Neural progenitor cell (in vitro differentiated cells): ENCODE results near the gene CRLF1. TPM values are rescaled to one million over a fixed set of nuclear protein-coding genes. Genes with fewer than 3 reads are reported as not detected.

Experiments
- DNase-seq: peaks from one replicate; pipeline ENCODE4 v3.0.0-alpha.2; 2016; ENCODE audit warnings: low spot score
- H2AFZ ChIP-seq: fragments of 200-600 bp; sonication (generic); replicated peaks from 2 replicates; pipeline ENCODE4 v1.6.1; 2016; ENCODE audit warnings: antibody characterized with exemption
- H3F3A ChIP-seq: fragments of 200-600 bp; sonication (generic); 2 replicates; pipeline ENCODE4 v1.6.1; 2016; ENCODE audit warnings: antibody characterized with exemption, low read depth
- H3K27ac ChIP-seq: fragments of 200-600 bp; sonication (generic); 2 replicates; pipeline ENCODE4 v1.5.1; 2016; ENCODE audit warnings: mild to moderate bottlenecking
- H3K27me3 ChIP-seq: fragments of 200-600 bp; sonication (generic); 2 replicates; pipeline ENCODE4 v1.6.1; 2016; ENCODE audit warnings: mild to moderate bottlenecking, moderate library complexity
- H3K36me3 ChIP-seq: fragments of 200-600 bp; sonication (generic); 2 replicates; pipeline ENCODE4 v1.5.1; 2016
- H3K4me1 ChIP-seq: fragments of 200-600 bp; sonication (generic); 2 replicates; pipeline ENCODE4 v1.6.1; 2016; ENCODE audit warnings: mixed run types
- H3K4me2 ChIP-seq: fragments of 200-600 bp; sonication (generic); 2 replicates; pipeline ENCODE4 v1.6.1; 2016
- H3K4me3 ChIP-seq: fragments of 200-600 bp; sonication (generic); 2 replicates; pipeline ENCODE4 v1.5.1; 2016
- H3K79me2 ChIP-seq: fragments of 200-600 bp; sonication (generic); 2 replicates; pipeline ENCODE4 v1.6.1; 2016; ENCODE audit warnings: low read depth
- H3K9ac ChIP-seq: fragments of 200-600 bp; sonication (generic); 2 replicates; pipeline ENCODE4 v1.6.1; 2016
- H3K9me3 ChIP-seq: fragments of 200-600 bp; sonication (generic); 2 replicates; pipeline ENCODE4 v1.5.1; 2016; ENCODE audit warnings: low read depth
- H4K20me1 ChIP-seq: fragments of 200-600 bp; sonication (generic); 2 replicates; pipeline ENCODE4 v1.6.1; 2016; ENCODE audit warnings: low read depth
- H3K27ac Mint-ChIP-seq: 3 replicates; pipeline ENCODE4 v1.8.0; 2021; ENCODE audit warnings: mixed read lengths
- H3K27me3 Mint-ChIP-seq: 2 replicates; pipeline ENCODE4 v1.8.0; 2022; ENCODE audit warnings: low read depth, mild to moderate bottlenecking, inconsistent platforms, moderate library complexity, mixed read lengths; ENCODE audit not compliant: insufficient read depth
- H3K36me3 Mint-ChIP-seq: 3 replicates; pipeline ENCODE4 v1.8.0; 2021; ENCODE audit warnings: mixed read lengths
- H3K4me1 Mint-ChIP-seq: 3 replicates; pipeline ENCODE4 v1.8.0; 2021; ENCODE audit warnings: mixed read lengths
- H3K4me3 Mint-ChIP-seq: 3 replicates; pipeline ENCODE4 v1.8.0; 2021; ENCODE audit warnings: mild to moderate bottlenecking, moderate library complexity, mixed read lengths
- H3K9me3 Mint-ChIP-seq: 3 replicates; pipeline ENCODE4 v1.8.0; 2020; ENCODE audit warnings: mixed read lengths
- EZH2 ChIP-seq: fragments of 200-600 bp; sonication (generic); IDR thresholded peaks from 2 replicates; pipeline ENCODE4 v1.6.1; 2017; ENCODE audit warnings: antibody characterized with exemption, mild to moderate bottlenecking, moderate library complexity
- EZH2phosphoT487 ChIP-seq: fragments of 200-600 bp; sonication (generic); IDR thresholded peaks from 2 replicates; pipeline ENCODE4 v1.6.1; 2017; ENCODE audit warnings: antibody characterized with exemption
- total RNA-seq: library from RNA; depleted of rRNA; stranded (reverse); fragments of >200 nt; gene quantifications from 2 replicates; pipeline ENCODE4 v1.2.3, GENCODE V29; 2015; ENCODE audit warnings: low replicate concordance
- TF ChIP-seq, protein P1 (sequence below): fragments of 200-600 bp; sonication (generic); IDR thresholded peaks from 2 replicates; pipeline ENCODE4 v1.5.1; 2017; ENCODE audit warnings: antibody characterized with exemption, mild to moderate bottlenecking

Gene CRLF1, protein sequence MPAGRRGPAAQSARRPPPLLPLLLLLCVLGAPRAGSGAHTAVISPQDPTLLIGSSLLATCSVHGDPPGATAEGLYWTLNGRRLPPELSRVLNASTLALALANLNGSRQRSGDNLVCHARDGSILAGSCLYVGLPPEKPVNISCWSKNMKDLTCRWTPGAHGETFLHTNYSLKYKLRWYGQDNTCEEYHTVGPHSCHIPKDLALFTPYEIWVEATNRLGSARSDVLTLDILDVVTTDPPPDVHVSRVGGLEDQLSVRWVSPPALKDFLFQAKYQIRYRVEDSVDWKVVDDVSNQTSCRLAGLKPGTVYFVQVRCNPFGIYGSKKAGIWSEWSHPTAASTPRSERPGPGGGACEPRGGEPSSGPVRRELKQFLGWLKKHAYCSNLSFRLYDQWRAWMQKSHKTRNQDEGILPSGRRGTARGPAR
- 0.84 TPM in 1 of 2 replicates, not detected in the other for total RNA-seq

DNA sequence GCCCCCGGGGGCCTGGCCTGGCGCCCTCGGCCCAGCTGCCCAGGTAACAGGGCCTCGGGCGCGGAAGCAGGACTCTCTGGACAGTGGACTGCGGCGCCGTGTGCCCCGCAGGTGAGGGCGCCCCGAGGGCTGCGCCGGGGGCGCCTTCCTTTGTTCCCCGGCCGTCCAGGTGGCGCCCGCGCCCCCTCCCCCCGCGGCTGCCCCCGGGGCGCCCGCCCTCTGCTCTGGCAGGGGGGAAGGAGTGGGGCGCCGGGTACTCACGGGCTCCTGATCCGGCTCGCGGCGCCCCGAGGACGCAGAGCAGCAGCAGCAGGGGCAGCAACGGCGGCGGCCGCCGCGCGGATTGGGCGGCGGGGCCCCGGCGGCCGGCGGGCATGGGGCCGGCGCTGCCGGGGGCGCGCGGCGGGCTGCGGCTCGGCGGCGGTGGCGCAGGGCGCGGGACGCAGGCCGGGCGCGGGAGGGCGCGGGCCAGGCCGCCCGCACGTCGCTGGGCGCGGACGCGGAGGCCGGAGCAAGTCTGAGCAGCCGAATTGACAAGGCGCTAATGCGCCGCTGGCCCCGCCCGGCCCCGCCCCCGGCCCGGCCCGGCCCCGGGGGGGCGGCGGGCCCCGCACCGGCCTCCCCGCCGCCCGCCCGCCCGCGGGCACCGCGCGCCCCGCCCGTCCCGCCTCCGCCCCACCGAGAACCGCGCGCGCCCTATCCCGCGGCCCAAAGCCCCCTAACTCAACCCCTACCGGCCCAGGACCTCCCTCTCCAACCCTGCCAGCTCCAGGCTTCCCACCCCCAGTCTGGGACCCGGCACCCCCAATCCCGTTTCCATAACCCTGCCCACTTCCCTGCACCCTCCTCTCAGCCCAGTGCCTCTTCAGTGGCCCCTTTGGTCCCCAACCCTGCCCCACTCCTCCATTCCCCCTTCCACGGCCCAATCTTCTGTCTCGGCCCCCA, at the start of gene CRLF1:
TSS of gene CRLF1 (minus strand) at position 519 of the 945 bp plus-strand sequence. CDS start at position 376, 143 bp downstream.
- H3K4me3 ChIP-seq: peak within 1 kb of the TSS; percentile 24
- H3K4me1 Mint-ChIP-seq: peaks cover 18% of the 10 kb centered on the region

DNA sequence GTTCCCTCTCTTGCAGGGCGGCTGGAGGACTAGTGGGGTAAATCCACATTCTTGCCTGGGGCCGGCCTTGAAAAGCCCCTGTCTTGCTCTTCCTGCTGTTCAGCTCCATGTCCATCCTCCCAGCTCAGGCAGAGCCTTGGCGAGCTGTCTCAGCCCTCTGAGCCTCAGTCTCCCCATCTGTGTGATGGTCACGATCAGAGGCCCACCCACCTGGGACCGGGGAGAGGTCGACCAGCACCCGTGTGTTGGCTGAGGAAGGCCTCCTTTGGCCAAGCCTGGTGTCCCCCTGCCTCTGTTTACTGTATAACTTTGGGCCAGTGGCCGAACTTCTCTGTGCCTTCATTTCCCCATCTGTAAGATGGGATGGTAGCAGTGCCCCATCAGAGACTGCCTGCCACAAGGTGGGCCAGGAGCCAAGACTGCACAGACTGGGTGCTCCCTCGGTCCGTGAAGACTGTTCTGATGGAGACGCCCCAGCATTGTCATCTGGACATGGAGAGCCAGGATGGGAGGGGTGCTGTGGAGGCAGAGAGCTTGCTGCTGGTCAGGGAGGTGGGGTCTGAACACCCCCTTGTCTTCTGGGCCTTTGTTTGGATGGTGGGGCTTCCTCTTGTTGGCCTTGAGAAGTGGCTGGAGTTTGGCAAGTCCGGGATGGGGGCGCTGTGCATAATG, 48.7 kb upstream of the CRLF1 start:
- no peak for DNase-seq
- Mint-ChIP-seq H3K27me3 (peaks cover 7% of the 10 kb centered on the region), H3K4me3 (no peak overlapping the region), H3K9me3 (no peaks in the 10 kb centered on the region), H3K27ac (peak overlapping the region; percentile 76), H3K36me3 (peaks cover 4% of the 10 kb centered on the region), H3K4me1 (peaks cover 58% of the 10 kb centered on the region)
- Histone ChIP-seq H3K9ac (no peak overlapping the region), H4K20me1 (peaks cover 74% of the 10 kb centered on the region), H3K4me2 (no peak overlapping the region), H3K27ac (no peak overlapping the region), H3K4me3 (no peak overlapping the region), H3K9me3 (no peaks in the 10 kb centered on the region), H3K27me3 (no peaks in the 10 kb centered on the region), H3K79me2 (no peaks in the 10 kb centered on the region), H3K4me1 (peaks cover 20% of the 10 kb centered on the region), H3F3A (no peaks in the 10 kb centered on the region), H2AFZ (no peak overlapping the region), H3K36me3 (no peaks in the 10 kb centered on the region)
- TF ChIP-seq EZH2phosphoT487: no peak
- TF ChIP-seq, protein P1, sequence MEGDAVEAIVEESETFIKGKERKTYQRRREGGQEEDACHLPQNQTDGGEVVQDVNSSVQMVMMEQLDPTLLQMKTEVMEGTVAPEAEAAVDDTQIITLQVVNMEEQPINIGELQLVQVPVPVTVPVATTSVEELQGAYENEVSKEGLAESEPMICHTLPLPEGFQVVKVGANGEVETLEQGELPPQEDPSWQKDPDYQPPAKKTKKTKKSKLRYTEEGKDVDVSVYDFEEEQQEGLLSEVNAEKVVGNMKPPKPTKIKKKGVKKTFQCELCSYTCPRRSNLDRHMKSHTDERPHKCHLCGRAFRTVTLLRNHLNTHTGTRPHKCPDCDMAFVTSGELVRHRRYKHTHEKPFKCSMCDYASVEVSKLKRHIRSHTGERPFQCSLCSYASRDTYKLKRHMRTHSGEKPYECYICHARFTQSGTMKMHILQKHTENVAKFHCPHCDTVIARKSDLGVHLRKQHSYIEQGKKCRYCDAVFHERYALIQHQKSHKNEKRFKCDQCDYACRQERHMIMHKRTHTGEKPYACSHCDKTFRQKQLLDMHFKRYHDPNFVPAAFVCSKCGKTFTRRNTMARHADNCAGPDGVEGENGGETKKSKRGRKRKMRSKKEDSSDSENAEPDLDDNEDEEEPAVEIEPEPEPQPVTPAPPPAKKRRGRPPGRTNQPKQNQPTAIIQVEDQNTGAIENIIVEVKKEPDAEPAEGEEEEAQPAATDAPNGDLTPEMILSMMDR: no peak
- no peak for TF ChIP-seq EZH2

More for the DNA sequence above, at the start of gene CRLF1:
- Mint-ChIP-seq H3K27ac (no peak within 1 kb of the TSS), H3K27me3 (peaks cover 67% of the 10 kb centered on the region), H3K4me3 (no peak within 1 kb of the TSS), H3K36me3 (peaks cover 2% of the 10 kb centered on the region), H3K9me3 (peaks cover 6% of the 10 kb centered on the region)
- DNase-seq: peak; percentile 55
- no peaks in the 10 kb centered on the region for H3K9me3 ChIP-seq
- peak within 1 kb of the TSS; percentile 57 for H3K4me2 ChIP-seq
- no peaks in the 10 kb centered on the region for H3K36me3 ChIP-seq
- peaks cover 81% of the 10 kb centered on the region for H4K20me1 ChIP-seq
- TF ChIP-seq EZH2phosphoT487 (peak; percentile 93), EZH2 (no peak)
- H3K9ac ChIP-seq: no peak within 1 kb of the TSS
- no peaks in the 10 kb centered on the region for H3K79me2 ChIP-seq
- H3K27me3 ChIP-seq: peaks cover 98% of the 10 kb centered on the region
- peaks cover 62% of the 10 kb centered on the region for H3F3A ChIP-seq
- H3K4me1 ChIP-seq: peaks cover 35% of the 10 kb centered on the region
- H2AFZ ChIP-seq: no peak within 1 kb of the TSS
- no peak within 1 kb of the TSS for H3K27ac ChIP-seq

DNA sequence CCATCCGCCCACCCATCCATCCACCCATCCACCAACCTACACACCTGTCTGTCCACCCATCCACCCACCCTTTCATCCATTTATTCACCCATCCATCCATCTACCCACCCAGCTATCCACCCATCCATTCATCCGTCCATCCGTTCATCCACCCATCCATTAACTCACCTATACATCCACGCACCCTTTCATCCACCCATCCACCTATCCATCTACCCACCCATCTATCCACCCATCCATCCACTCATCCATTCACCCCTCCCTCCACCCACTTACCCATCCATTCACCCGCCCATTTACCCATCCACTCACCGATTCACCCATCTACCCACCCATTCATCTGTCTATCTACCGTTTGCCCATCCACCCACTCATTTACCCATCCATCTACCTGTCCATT, 47.9 kb upstream of the CRLF1 start:
- no peak for DNase-seq
- peaks cover 63% of the 10 kb centered on the region for H3K4me1 Mint-ChIP-seq
- H3K36me3 ChIP-seq: no peaks in the 10 kb centered on the region
- H3K27me3 ChIP-seq: no peaks in the 10 kb centered on the region
- peaks cover 18% of the 10 kb centered on the region for H3K4me1 ChIP-seq
- H3K9me3 Mint-ChIP-seq: no peaks in the 10 kb centered on the region
- no peaks in the 10 kb centered on the region for H3K79me2 ChIP-seq
- no peak overlapping the region for H3K27ac ChIP-seq
- H4K20me1 ChIP-seq: peaks cover 74% of the 10 kb centered on the region
- peaks cover 4% of the 10 kb centered on the region for H3K36me3 Mint-ChIP-seq
- H3F3A ChIP-seq: no peaks in the 10 kb centered on the region
- H3K9me3 ChIP-seq: no peaks in the 10 kb centered on the region
- H3K4me3 Mint-ChIP-seq: no peak overlapping the region
- peak overlapping the region; percentile 8 for H3K27ac Mint-ChIP-seq
- no peak overlapping the region for H3K4me3 ChIP-seq
- no peak overlapping the region for H3K9ac ChIP-seq
- H3K27me3 Mint-ChIP-seq: peaks cover 7% of the 10 kb centered on the region
- TF ChIP-seq EZH2phosphoT487: no peak
- no peak overlapping the region for H3K4me2 ChIP-seq
- no peak overlapping the region for H2AFZ ChIP-seq

DNA sequence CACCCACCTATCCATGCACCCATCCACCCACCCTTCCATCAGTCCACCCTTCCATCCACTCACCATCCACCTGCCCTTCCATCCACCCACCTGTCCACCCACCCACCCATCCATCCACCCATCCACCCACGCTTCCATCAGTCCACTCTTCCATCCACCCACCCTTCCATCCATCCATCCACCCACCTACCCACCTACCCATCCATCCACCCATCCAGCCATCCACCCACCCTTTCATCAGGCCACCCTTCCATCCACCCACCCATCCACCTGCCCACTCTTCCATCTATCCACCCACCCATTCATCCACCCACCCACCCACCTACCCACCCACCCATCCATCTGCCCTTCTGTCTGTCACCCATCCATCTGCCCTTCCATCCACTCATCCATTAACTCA, 47.3 kb upstream of the CRLF1 start:
- Histone ChIP-seq H3F3A (no peaks in the 10 kb centered on the region), H3K27me3 (no peaks in the 10 kb centered on the region), H3K27ac (no peak overlapping the region), H3K79me2 (no peaks in the 10 kb centered on the region), H3K36me3 (no peaks in the 10 kb centered on the region), H3K4me2 (no peak overlapping the region), H3K4me1 (peaks cover 18% of the 10 kb centered on the region), H2AFZ (no peak overlapping the region), H3K9ac (no peak overlapping the region), H3K4me3 (no peak overlapping the region), H4K20me1 (peaks cover 74% of the 10 kb centered on the region), H3K9me3 (no peaks in the 10 kb centered on the region)
- no peak overlapping the region for H3K27ac Mint-ChIP-seq
- TF ChIP-seq, protein P1: no peak
- no peak for TF ChIP-seq EZH2phosphoT487
- peaks cover 7% of the 10 kb centered on the region for H3K27me3 Mint-ChIP-seq
- H3K4me1 Mint-ChIP-seq: peaks cover 63% of the 10 kb centered on the region
- no peak for DNase-seq
- no peak overlapping the region for H3K4me3 Mint-ChIP-seq
- no peaks in the 10 kb centered on the region for H3K9me3 Mint-ChIP-seq
- H3K36me3 Mint-ChIP-seq: peaks cover 4% of the 10 kb centered on the region
